Right forelimb (tissue), 1 donor: ENCODE results near the gene RPS28.
"Not testable (repeated sequence)": the region's sequence is repeated elsewhere in the genome, so short reads cannot be mapped to it uniquely, and the experiment has no call there.

Source experiments
- DNase-seq: peaks from one replicate; pipeline ENCODE4 v3.0.0-alpha.2; 2018

The RPS28 gene

DNA sequence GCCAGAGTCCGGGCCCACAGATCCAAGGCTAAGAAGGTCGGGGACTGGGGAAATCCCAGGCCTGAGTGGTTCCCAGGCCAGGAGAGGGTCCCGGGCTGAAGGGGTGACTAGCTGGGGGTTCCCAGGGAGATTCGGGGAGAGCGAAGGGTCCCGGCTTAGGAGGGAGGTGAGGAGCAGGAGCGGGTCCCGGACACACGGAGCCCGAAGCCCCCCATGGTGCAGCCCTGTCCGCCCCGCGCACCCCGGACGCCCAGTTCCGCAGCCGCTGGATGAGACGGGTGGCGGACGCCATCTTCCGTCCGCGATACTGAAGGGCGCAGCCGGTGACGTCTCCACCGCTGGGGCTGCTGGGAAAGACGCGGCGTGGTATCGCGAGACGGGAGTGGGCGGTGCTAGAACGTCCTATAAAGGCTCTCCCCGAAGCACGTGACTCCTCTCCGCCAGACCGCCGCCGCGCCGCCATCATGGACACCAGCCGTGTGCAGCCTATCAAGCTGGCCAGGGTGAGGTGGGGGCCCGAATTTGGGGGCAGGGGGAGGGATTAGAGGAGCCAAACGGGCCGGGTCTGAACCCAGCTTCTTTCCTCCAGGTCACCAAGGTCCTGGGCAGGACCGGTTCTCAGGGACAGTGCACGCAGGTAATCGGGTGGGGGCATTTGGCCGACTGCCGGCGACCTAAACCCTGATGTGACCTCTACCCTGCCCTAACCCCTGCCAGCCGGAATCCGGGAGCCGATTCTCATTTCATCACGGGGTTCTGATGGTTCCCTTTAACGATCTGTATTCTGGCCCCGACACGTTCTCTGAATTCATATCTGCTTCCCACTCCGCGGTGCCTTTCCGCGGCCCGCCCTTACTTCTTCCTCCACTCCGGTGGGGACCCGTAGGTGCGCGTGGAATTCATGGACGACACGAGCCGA, at the start of gene RPS28, which contains the start of gene NDUFA7:
Gene RPS28, plus strand, starts transcription at position 430 of the 919 bp plus-strand sequence. Its CDS starts 35 bp downstream, at position 465.
Gene NDUFA7, minus strand, starts transcription at position 309 of the 919 bp plus-strand sequence. Its CDS starts 17 bp downstream, at position 292.
- DNase-seq: peak; percentile 98

DNA sequence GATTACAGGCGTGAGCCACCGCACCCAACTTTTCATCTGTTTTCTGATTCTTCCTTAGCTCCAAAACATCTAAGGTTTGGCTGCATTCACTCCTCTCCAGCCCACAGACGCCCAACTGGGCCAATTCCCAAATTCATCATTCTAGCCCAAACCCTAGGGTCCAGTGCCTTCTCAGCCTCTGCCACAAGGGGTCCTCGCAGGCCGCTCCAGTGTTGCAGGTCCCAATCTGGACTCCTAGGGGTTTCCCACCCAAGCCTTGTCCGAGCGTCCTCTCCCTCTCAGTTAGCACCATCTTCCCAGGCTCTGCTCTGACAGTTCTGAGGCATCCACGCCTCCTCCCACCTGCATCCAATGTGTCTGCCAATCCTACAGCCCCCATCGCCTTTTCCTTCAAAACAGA, 44.8 kb upstream of the RPS28 start:
- not testable (repeated sequence) for DNase-seq

- DNase-seq: not testable (repeated sequence)
Observed at GRCh38 chr19:8291337-8291736, 30.0 kb upstream of the RPS28 start.

DNA sequence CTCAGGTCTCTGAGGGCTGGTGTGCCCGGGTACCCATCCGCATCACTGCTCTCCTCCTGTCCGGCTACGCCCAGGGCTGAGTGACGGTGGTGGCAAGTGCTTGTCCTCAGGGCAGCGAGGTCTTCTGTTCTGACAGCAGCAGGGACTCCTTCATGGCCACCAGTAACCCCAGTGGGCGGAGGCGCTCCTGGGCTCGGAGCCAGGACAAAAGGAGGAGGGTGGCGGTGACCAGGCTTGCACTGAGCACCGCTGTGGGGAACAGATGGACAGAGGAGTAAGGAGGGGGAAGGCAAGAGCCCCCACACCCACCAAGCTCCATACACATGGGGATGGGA, 19.0 kb upstream of the RPS28 start:
- DNase-seq: no peak

- no peak for DNase-seq
Observed at GRCh38 chr19:8302734-8303133, 18.6 kb upstream of the RPS28 start.

DNA sequence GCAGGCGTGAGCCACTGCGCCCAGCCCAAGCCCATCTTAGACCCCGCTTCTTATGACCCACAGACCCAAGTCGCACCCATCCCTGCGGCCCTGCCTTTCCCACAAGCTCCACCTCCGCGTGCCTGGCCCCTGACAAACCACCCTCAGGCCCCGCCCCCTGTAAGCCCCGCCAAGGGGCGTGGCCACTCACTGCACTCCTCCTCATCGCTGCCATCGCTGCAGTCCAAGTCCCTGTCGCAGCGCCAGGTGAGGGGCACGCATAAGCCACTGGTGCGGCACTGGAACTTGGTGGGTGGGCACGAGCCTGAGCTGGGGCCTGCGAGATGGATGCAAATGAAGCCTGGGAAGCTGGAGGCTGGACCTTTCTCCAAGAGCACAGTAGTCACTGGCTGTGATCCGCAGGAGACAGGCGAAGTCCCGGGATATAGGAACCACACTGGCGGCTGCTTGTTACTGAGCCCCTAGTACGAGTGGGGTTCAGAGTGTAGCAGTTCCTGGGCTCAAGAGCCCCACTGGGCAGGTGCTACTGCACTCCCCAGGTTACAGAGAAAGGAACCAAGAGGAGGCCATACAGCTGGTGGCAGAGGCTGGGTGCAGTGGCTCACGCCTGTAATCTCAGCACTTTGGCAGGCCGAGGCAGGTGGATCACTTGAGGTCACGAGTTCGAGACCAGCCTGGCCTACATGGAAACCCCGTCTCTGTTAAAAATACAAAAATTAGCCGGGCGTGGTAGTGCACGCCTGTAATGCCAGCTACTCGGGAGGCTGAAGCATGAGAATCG, 16.3 kb upstream of the RPS28 start:
- no peak for DNase-seq

GRCh38 chr19:8305798-8306197, 15.5 kb upstream of the RPS28 start:
- no peak for DNase-seq

- no peak for DNase-seq
Observed at GRCh38 chr19:8306235-8307054, 14.9 kb upstream of the RPS28 start.

DNA sequence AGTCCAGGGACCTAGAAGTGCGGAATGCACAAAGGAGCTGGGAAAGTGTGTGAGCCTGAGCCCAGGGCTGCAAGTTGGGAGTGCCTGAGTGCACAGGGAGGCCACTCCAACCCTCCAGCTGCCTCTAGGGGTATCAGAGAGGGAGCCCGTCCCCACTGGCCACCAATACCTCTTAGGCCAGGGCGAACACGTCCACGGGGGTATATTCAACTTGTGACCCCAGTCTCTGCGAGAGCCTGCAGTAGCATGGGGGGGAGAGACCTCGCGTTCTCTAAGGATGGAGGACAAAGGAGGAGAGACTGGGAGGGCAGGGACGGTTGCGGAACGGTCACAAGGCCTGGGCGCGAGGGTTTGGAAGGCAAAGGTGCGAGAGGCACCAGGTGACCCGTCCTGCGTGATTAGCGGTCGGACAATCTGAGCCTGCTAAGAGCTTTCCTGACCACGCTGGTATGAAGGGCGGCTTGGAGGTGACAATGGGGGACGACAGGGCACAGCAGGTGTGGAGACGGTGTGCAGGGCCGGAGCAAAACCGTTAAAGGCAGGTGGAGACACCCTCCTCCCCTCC, 13.8 kb upstream of the RPS28 start:
- peak; percentile 45 for DNase-seq

DNA sequence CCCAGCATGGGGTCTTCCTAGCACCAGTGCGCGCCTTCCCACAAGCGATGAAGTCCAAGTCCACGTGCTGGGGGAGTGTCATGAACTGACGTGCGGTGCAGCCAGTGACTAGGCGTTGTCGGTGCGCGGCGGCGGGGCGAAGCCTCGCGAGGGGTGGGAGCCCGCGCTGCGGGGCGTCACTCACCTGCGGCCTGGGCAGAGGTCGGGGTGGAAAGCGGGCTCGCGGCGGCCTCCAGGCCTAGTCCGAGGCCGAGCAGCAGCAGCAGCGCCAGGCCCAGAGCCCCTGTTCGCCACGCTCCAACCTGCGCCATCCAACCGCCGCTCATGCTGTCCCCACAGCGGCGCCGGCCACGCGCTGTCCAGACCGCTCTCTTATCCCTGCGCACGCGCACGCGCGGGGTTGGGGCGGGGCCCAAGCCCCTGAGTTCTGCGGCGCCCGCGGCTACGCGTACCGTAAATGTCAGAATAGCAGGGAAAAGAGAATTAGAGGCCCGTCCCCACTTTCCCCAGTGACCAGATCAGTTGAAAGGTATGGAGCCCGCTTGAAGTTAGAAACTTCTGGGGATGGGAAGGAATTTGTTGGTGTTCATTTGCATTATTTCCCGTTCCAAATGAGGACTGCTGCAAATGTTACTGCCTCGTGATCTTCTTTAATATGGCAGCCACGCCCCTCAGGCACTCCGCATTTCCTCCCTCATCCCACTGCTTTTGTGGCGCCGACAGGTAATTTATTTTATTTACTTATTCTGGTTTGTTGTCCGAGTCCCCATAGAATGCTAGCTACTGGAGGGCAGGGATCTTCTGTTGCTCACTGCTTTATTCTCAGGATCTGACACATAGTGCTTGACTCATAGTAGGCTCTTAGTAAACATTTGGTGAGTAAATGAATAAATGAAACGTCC, 13.1 kb upstream of the RPS28 start, which contains the start of gene CD320:
Gene CD320, minus strand, starts transcription at position 394 of the 902 bp plus-strand sequence. Its CDS starts 68 bp downstream, at position 326.
- peak; percentile 91 for DNase-seq

DNA sequence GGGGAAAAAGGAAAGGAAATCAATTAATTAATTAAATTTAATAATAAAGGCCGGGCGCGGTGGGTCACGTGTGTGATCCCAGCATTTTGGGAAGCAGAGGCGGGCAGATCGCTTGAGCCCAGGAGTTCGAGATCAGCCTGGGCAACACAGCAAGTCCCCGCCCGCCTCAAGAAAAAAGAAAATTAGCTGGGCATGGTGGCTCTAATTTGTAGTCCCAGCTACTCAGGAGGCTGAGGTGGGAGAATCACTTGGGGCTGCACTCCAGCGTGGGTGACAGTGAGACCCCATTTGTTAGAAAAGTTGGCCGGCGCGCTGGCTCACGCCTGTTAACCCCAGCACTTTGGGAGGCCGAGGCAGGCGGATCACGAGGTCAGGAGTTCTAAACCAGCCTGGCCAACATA, 12.4 kb upstream of the RPS28 start:
- DNase-seq: no peak

- DNase-seq: no peak
Observed at GRCh38 chr19:8310342-8311055, 10.8 kb upstream of the RPS28 start.

- DNase-seq: no peak
Observed at GRCh38 chr19:8311461-8312260, 9.6 kb upstream of the RPS28 start.

GRCh38 chr19:8314981-8315640, 6.2 kb upstream of the RPS28 start:
- not testable (repeated sequence) for DNase-seq

DNA sequence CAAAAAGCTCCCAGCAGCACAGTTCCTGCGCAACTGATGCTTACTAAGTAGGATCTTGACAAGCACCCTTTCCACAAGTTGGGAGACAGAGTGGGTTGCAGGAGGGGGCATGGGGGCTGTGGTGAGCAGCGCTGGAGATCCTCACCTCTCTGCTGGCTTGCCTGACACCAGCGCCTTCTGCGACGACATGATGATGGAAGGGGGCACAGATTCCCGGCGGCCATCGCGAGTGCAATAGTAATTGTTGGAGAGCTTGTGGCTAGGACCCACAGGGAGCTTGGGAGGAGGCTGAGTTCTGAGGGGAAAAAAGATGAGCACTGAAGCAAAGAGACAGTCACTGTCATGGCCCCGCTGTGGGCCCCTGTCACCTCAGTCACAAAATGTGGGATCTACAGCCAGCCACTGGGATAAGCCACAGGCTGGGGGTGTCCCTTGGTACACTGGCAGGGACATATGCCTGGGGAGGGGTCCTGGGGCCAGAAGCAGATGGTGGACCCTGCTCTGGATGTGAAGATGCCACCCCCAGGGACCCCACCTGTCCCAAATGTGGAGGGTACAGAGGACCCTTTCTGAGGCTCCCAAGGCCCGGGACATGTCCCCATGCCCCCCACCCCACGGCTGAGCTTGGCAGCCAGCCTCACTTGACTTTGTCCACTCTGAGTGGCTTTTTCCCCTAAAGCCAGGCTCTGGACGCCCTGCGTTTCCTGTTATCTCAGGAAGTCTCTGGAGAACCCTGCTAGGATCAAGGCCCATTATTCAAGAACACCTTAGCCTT, 4.8 kb upstream of the RPS28 start:
- no peak for DNase-seq

GRCh38 chr19:8318835-8319234, 2.5 kb upstream of the RPS28 start:
- not testable (repeated sequence) for DNase-seq

- DNase-seq: no peak
Observed at GRCh38 chr19:8319807-8320520, 1.3 kb upstream of the RPS28 start.
